HepG2 (cell line): ENCODE results near the gene CLPSL2. TPM values are rescaled to one million over a fixed set of nuclear protein-coding genes. Genes with fewer than 3 reads are reported as not detected.

Experiments used
- ARID3A ChIP-seq: IDR thresholded peaks from 2 replicates; pipeline ENCODE4 v1.6.1; 2012; ENCODE audit warnings: low read depth, low read length, improper control_type of control experiment
- E2F2 ChIP-seq: sonication (generic); formaldehyde crosslinking; IDR thresholded peaks from 2 replicates; pipeline ENCODE4 v1.4.0; 2020; ENCODE audit warnings: missing genetic modification reagents, borderline replicate concordance
- FOSL2 ChIP-seq: sonication (generic); formaldehyde crosslinking; IDR thresholded peaks from 2 replicates; pipeline ENCODE4 v1.4.0; 2020; ENCODE audit warnings: missing genetic modification reagents
- KIAA2018 ChIP-seq: sonication (generic); formaldehyde crosslinking; IDR thresholded peaks from 2 replicates; pipeline ENCODE4 v1.5.0; 2020; ENCODE audit warnings: mild to moderate bottlenecking, missing genetic modification reagents, borderline replicate concordance
- RERE ChIP-seq: IDR thresholded peaks from 2 replicates; pipeline ENCODE4 v1.6.1; 2016; ENCODE audit warnings: low read depth, missing genetic modification reagents, missing compliant biosample characterization
- SAFB2 ChIP-seq: sonication (generic); formaldehyde crosslinking; IDR thresholded peaks from 2 replicates; pipeline ENCODE4 v1.5.1; 2020; ENCODE audit warnings: missing genetic modification reagents, low read depth, mild to moderate bottlenecking, borderline replicate concordance
- SATB2 ChIP-seq: sonication (generic); formaldehyde crosslinking; IDR thresholded peaks from 2 replicates; pipeline ENCODE4 v1.5.0; 2020; ENCODE audit warnings: missing genetic modification reagents
- SRSF1 ChIP-seq: fragments of 200-400 bp; formaldehyde crosslinking; optimal IDR thresholded peaks from 2 replicates; pipeline ENCODE3; 2017; ENCODE audit warnings: mild to moderate bottlenecking, low read depth, low read length, moderate library complexity
- TCF7L2 ChIP-seq: IDR thresholded peaks from 2 replicates; pipeline ENCODE4 v1.6.1; 2011; ENCODE audit warnings: mild to moderate bottlenecking, low read depth, low read length, moderate library complexity
- ZNF17 ChIP-seq: sonication (generic); formaldehyde crosslinking; IDR thresholded peaks from 2 replicates; pipeline ENCODE4 v1.5.0; 2020; ENCODE audit warnings: mild to moderate bottlenecking, missing genetic modification reagents
- ZNF343 ChIP-seq: sonication (generic); formaldehyde crosslinking; IDR thresholded peaks from 2 replicates; pipeline ENCODE4 v1.4.0; 2020; ENCODE audit warnings: mild to moderate bottlenecking, missing genetic modification reagents
- polyA plus RNA-seq, 8 experiments: library from polyadenylated mRNA; depleted of rRNA in 3 of 8; stranded (reverse) in 7 of 8; unstranded in 1 of 8; fragments of >200 nt; fragmentation: Illumina TruSeq in 4 of 8; extraction: Trizol in 4 of 8; gene quantifications; 2 replicates each; pipeline versions ENCODE4 v1.2.1 to v1.2.3, GENCODE V29; 2011 to 2016; ENCODE audit warnings: low read depth in 4 of 8, missing spikeins in 1 of 8, mixed read lengths in 1 of 8; ENCODE audit not compliant: insufficient read depth in 1 of 8
- total RNA-seq, 5 experiments: library from RNA; depleted of rRNA; stranded (reverse); fragments of >200 nt; fragmentation: Illumina TruSeq; extraction: Trizol; gene quantifications; 2 replicates each; pipeline ENCODE4 v1.2.3, GENCODE V29; 2016; ENCODE audit warnings: low read depth in 1 of 5

Gene CLPSL2
- total and polyA plus RNA-seq, 2 of the 13 experiments (the other 11 are each of a cell fraction or from before 2014, with no cell fraction given) = not detected

GRCh38 chr6:35739645-35740524 is 36.5 kb upstream of the CLPSL2 start (continued):
- TF ChIP-seq KIAA2018 (CRISPR knock-in tag) = no peak; the same call in 1 of the 2 replicates
- TF ChIP-seq ARID3A = peak; percentile 85
- TF ChIP-seq TCF7L2 = no peak
- TF ChIP-seq SRSF1 = no peak
- no peak for TF ChIP-seq RERE (CRISPR knock-in tag)
- no peak for TF ChIP-seq ZNF17 (CRISPR knock-in tag)
- no peak for TF ChIP-seq SAFB2
- no peak for TF ChIP-seq FOSL2 (CRISPR knock-in tag)
- no peak for TF ChIP-seq SATB2
- no peak for TF ChIP-seq E2F2
- no peak for TF ChIP-seq ZNF343 (CRISPR knock-in tag)
